RWPE1 (cell line): ENCODE results near the gene MFSD6.

Experiments used
- CTCF ChIA-PET: fragments of 350-600 bp; sonication (Branson Sonifier 250); formaldehyde crosslinking; extraction: SDS; loops from one replicate; lab custom pipeline; 2021; lab: Yijun Ruan, JAX
- POLR2A ChIA-PET: fragments of 400-600 bp; formaldehyde crosslinking; extraction: SDS; loops from one replicate; lab custom pipeline; 2020; ENCODE audit warnings: antibody characterized with exemption; ENCODE audit not compliant: low non-redundant PET; lab: Yijun Ruan, JAX
- DNase-seq: peaks from one replicate; pipeline ENCODE4 v3.0.0; 2012; ENCODE audit warnings: low spot score
- H3K27ac ChIP-seq: fragments of 450-650 bp; 2 replicates; pipeline ENCODE4 v1.5.1; 2017
- CTCF ChIP-seq: fragments of 450-650 bp; conservative IDR thresholded peaks from 2 replicates; pipeline ENCODE4 v1.5.1; 2017; ENCODE audit warnings: low read depth, mild to moderate bottlenecking

The MFSD6 gene

GRCh38 chr2:190402986-190403603, 5.1 kb upstream of the MFSD6 start:
- no peak for DNase-seq
- TF ChIP-seq CTCF = no peak
- no peak overlapping the region for H3K27ac ChIP-seq
- POLR2A ChIA-PET = no interaction called here
- CTCF ChIA-PET = no interaction called here

- ChIA-PET POLR2A (interaction anchor here (0.7 kb wide), 1 partner anchor 203 kb away, joined by 4 read pairs; no protein-coding TSS in a partner anchor), CTCF (interaction anchor here (0.7 kb wide), 1 partner anchor 37 kb away, joined by 4 read pairs; no protein-coding TSS in a partner anchor)
- no peak overlapping the region for H3K27ac ChIP-seq
- peak; percentile 64 for DNase-seq
- no peak for TF ChIP-seq CTCF
Measured at GRCh38 chr2:190404487-190404886, 3.7 kb upstream of the MFSD6 start.

- no peak for TF ChIP-seq CTCF
- CTCF ChIA-PET = interaction anchor here (0.7 kb wide), 2 partner anchors 36 to 84 kb away, joined by 3 to 4 read pairs; no protein-coding TSS in a partner anchor
- DNase-seq = no peak
- POLR2A ChIA-PET = no interaction called here
- H3K27ac ChIP-seq = no peak overlapping the region
Measured at GRCh38 chr2:190405070-190405469, 3.1 kb upstream of the MFSD6 start.

GRCh38 chr2:190405995-190406394, 2.2 kb upstream of the MFSD6 start:
- no peak for DNase-seq
- ChIA-PET POLR2A (no interaction called here), CTCF (no interaction called here)
- no peak overlapping the region for H3K27ac ChIP-seq
- TF ChIP-seq CTCF = no peak

GRCh38 chr2:190406805-190407204, 1.4 kb upstream of the MFSD6 start:
- no peak for TF ChIP-seq CTCF
- ChIA-PET CTCF (no interaction called here), POLR2A (no interaction called here)
- no peak for DNase-seq
- no peak overlapping the region for H3K27ac ChIP-seq

- DNase-seq = no peak
- no peak for TF ChIP-seq CTCF
- ChIA-PET CTCF (no interaction called here), POLR2A (no interaction called here)
- peak overlapping the region; percentile 71 for H3K27ac ChIP-seq
Measured at GRCh38 chr2:190407246-190407661, 901 bp upstream of the MFSD6 start.
